Muscle of leg (tissue), 11 donors: ENCODE measurements around the gene FAM3D. TPM values are rescaled to one million over a fixed set of nuclear protein-coding genes. Genes with fewer than 3 reads are reported as not detected.
"Not testable (repeated sequence)": the region's sequence is repeated elsewhere in the genome, so short reads cannot be mapped to it uniquely, and the experiment has no call there.

Experiments used
- DNase-seq: peaks from one replicate; pipeline ENCODE4 v3.0.0; 2013
- H3K27ac ChIP-seq: one replicate; pipeline ENCODE4 v1.5.1; 2013; ENCODE audit warnings: mild to moderate bottlenecking, low read length, control low read depth
- H3K27me3 ChIP-seq: one replicate; pipeline ENCODE4 v1.6.1; 2013; ENCODE audit warnings: low read length; ENCODE audit not compliant: control insufficient read depth, insufficient read depth
- H3K36me3 ChIP-seq: one replicate; pipeline ENCODE4 v1.6.1; 2013; ENCODE audit warnings: low read length; ENCODE audit not compliant: control insufficient read depth, insufficient read depth
- H3K4me1 ChIP-seq: one replicate; pipeline ENCODE4 v1.6.1; 2013; ENCODE audit warnings: low read length; ENCODE audit not compliant: control insufficient read depth, insufficient read depth
- H3K4me3 ChIP-seq: one replicate; pipeline ENCODE4 v1.5.1; 2013; ENCODE audit warnings: low read length, control low read depth
- H3K9me3 ChIP-seq: replicated peaks from 2 replicates; pipeline ENCODE4 v1.6.1; 2013; ENCODE audit warnings: low read depth, low read length; ENCODE audit not compliant: control insufficient read depth
- WGBS: methylation state at CpG from one replicate; pipeline ENCODE4 v1.1.5; 2013; ENCODE audit warnings: missing lambda C conversion rate; ENCODE audit not compliant: insufficient coverage; 5-methylcytosine and 5-hydroxymethylcytosine counted together
- polyA plus RNA-seq, 8 donors: library from polyadenylated mRNA; unstranded; fragments of 120-200 nt; gene quantifications; one replicate each; pipeline versions ENCODE4 v1.2.1 to v1.2.3, GENCODE V29; 2013; ENCODE audit warnings: inconsistent platforms in 1 of 8, low replicate concordance in 1 of 8; ENCODE audit not compliant: insufficient read length in 8 of 8, insufficient read depth in 1 of 8
- total RNA-seq: library from RNA; stranded (reverse); fragments of 120-200 nt; gene quantifications from one replicate; pipeline ENCODE4 v1.2.4, GENCODE V29; 2013

The FAM3D gene
- total and polyA plus RNA-seq, 9 donors = 0.07 to 1.2 (median 0.39) TPM; not detected in 5

DNA sequence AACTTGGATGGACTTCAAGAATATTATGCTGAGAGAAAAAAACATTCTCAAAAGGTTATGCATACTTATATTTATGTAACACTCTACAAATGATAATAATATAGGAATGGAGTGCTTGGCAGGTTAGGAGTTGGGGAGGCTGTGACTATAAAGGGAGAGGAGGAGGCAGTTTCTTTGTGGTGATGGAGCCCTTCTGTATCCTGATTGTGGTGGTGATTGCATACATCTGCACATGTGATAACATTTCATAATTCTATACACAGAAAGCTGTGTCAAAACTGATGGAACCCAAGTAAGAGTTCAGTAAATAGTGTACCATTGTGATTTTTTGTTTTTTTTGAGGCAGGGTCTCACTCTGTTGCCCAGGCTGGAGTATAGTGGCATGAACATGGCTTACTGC is 31.7 kb upstream of the FAM3D start:
- no peaks in the 10 kb centered on the region for H3K27me3 ChIP-seq
- H3K4me3 ChIP-seq = no peak overlapping the region
- H3K36me3 ChIP-seq = no peaks in the 10 kb centered on the region
- DNase-seq = no peak
- H3K27ac ChIP-seq = no peak overlapping the region
- peaks cover 4% of the 10 kb centered on the region for H3K4me1 ChIP-seq
- H3K9me3 ChIP-seq = no peaks in the 10 kb centered on the region

DNA sequence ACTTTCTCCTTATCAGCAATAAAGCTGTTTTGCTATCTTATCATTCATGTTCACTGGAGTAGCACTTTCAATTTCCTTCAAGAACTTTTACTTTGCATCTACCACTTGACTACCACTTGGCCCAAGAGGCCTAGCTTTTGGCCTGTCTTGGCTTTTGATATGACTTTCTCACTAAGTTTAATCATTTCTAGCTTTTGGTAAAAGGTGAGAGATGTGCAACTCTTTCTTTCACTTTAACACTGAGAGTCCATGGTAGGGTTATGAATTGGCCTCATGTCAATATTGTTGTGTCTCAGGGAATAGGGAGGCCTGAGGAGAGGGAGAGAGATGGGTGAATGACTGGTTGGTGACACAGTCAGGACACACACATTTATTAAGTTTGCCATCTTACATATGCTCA is 31.0 kb upstream of the FAM3D start:
- DNase-seq = no peak
- Histone ChIP-seq H3K9me3 (peaks cover 1% of the 10 kb centered on the region), H3K4me3 (no peak overlapping the region), H3K27me3 (no peaks in the 10 kb centered on the region), H3K4me1 (peaks cover 4% of the 10 kb centered on the region), H3K27ac (no peak overlapping the region), H3K36me3 (no peaks in the 10 kb centered on the region)

DNA sequence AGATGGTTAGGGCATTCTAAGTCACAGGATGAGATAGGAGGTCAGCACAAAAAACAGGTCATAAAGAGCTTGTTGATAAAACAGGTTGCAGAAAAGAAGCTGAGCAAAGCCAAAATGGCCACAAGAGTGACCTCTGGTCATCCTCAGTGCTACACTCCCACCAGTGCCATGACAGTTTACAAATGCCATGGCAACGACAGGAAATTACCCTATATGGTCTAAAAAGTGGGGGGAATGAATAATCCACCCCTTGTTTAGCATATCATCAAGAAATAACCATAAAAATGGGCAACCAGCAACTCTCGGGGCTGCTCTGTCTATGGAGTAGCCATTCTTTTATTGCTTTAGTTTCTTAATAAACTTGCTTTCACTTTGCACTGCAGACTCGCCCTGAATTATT is 30.2 kb upstream of the FAM3D start:
- H3K4me1 ChIP-seq, H3K27ac ChIP-seq: not testable (repeated sequence)

DNA sequence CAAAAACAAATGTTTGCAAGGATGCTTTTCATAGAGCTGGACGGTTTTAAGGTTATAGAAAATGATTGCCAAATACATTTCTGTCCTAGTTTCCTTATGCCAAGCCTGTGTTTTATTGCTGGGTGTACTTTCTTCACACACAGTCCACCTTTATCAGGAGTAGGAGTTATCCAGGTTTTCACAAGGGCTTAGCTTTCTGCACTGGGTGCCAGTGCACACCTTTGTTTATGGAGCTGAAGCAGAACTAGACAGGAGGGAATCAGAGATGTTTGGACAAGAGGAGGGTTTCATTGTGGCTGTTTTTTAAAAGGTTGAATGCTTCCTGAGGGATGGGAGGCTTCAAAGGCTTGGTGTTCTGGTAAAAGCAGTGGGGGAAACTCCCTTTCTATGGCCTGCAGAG is 29.5 kb upstream of the FAM3D start:
- Histone ChIP-seq H3K4me1 (peaks cover 4% of the 10 kb centered on the region), H3K27me3 (no peaks in the 10 kb centered on the region), H3K27ac (no peak overlapping the region), H3K9me3 (peaks cover 11% of the 10 kb centered on the region), H3K4me3 (no peak overlapping the region), H3K36me3 (no peaks in the 10 kb centered on the region)
- DNase-seq = no peak
- no CpG with 5 or more reads among the region's 1 CpG for WGBS

More for the DNA sequence above, 30.2 kb upstream of the FAM3D start:
- H3K36me3 ChIP-seq, DNase-seq, H3K4me3 ChIP-seq, H3K27me3 ChIP-seq, H3K9me3 ChIP-seq: not testable (repeated sequence)
- no CpG with 5 or more reads among the region's 3 CpGs for WGBS

DNA sequence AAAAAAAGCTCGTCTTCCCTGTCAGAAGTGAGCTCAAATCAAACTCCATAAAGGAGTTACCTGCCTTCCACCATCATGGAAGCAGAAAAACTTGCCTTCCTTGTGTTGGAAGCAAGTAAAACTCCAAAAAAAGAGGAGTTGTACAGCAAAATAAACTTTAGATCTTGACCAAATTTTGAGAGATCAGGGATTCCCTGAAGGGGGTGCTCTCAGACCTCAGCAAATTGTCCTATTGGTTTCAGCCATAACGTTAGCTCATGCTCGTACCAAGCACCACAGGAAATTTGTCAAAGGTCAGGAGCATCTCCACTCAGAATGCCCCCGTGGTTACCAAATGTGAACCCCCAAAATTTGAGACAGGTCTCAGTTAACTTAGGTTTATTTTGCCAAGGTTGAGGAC is 28.7 kb upstream of the FAM3D start:
- DNase-seq = not testable (repeated sequence)
- 61% methylated on average over 2 of the region's 4 CpGs for WGBS

DNA sequence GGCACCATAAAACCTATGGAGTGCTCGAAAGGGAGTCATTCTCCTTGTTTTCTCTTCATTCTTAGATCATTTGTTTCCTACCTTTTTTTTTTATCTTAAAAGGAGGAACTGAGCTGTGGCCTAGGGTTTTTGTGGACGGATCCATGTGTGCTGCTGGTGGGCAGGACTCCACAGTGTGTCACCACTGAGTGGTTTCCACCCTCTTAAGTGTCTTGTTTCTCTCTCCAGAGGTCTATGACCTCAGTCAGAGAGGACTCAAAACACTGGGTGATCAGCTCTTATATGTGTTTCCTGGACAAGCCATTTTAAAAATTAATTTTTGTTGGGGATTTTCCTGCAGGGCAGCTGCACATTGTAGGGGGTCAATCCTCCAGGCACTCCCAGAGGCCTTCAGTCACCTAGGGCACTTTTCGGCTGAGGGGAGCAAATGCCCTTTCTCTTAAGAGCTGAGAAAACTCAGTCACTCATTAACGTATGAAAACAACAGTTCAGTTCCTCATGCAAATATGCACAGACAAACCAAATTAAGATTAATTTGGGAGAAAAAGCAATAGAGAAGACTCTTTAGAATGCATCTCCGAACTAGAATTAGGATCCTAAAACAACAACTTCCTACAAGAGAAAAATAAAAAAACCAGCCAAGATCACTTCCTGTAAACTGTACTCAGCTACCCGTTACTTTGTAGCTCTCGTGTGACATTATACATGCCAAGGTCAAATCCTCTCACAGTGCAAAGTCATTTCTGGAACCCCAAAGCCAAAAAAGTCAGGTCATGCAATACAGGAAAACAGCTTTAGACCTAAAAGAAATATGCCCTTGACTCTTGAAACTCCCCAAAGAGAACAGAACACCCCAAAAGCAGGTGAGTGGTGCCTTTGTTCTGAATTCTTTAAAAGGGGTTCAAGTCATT is 27.6 kb upstream of the FAM3D start:
- 61% methylated on average over 4 of the region's 7 CpGs for WGBS
- Histone ChIP-seq H3K4me1 (peaks cover 7% of the 10 kb centered on the region), H3K27me3 (no peaks in the 10 kb centered on the region), H3K27ac (no peak overlapping the region), H3K4me3 (no peak overlapping the region), H3K36me3 (no peaks in the 10 kb centered on the region), H3K9me3 (peaks cover 25% of the 10 kb centered on the region)
- no peak for DNase-seq

More for the DNA sequence above, 28.7 kb upstream of the FAM3D start:
- H3K27ac ChIP-seq, H3K36me3 ChIP-seq, H3K27me3 ChIP-seq, H3K4me3 ChIP-seq, H3K4me1 ChIP-seq: not testable (repeated sequence)
- H3K9me3 ChIP-seq = peaks cover 19% of the 10 kb centered on the region

DNA sequence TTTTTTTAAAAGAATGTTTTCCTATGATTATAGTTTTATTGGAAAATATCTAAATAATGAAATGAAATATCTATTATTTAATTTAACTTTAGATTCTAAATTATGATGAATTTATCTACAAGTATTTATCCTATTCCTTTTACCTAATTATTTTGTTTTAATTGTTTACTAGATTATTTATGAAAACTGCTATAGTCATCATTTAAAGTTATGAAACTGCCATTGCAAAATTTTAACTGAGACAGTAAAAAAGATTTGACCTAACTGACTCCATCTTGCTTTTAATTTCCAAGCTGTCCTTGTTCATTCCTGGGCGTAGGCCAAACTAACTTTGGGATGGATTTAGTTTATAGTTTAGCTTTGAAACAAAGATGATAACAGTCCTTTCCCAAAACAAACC is 25.9 kb upstream of the FAM3D start:
- DNase-seq = no peak
- Histone ChIP-seq H3K27ac (no peak overlapping the region), H3K27me3 (no peaks in the 10 kb centered on the region), H3K4me1 (peaks cover 14% of the 10 kb centered on the region), H3K36me3 (no peaks in the 10 kb centered on the region), H3K9me3 (peaks cover 25% of the 10 kb centered on the region), H3K4me3 (no peak overlapping the region)
- no CpG with 5 or more reads among the region's 1 CpG for WGBS

DNA sequence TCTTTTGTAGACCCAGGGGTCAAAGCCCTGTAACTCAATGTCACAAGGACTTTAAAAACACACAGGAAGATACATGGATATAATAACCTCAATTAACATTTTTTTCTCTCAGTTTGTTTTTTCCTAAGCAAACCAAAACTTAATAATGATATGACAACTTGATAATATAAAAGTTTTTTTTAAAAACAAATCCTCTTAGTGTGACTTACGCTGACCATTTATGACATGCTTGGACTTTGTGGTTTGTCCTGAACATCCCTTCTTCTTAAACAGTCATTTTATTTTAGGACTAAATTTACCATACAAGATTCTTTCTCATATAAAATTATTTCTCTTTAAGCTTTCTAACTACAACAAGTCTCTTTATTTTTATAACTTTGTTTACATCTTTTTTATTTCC is 25.4 kb upstream of the FAM3D start:
- Histone ChIP-seq H3K27ac (no peak overlapping the region), H3K4me3 (no peak overlapping the region), H3K9me3 (peaks cover 25% of the 10 kb centered on the region), H3K27me3 (no peaks in the 10 kb centered on the region), H3K4me1 (peaks cover 14% of the 10 kb centered on the region), H3K36me3 (no peaks in the 10 kb centered on the region)
- DNase-seq = no peak
- WGBS = no CpG with 5 or more reads among the region's 1 CpG

DNA sequence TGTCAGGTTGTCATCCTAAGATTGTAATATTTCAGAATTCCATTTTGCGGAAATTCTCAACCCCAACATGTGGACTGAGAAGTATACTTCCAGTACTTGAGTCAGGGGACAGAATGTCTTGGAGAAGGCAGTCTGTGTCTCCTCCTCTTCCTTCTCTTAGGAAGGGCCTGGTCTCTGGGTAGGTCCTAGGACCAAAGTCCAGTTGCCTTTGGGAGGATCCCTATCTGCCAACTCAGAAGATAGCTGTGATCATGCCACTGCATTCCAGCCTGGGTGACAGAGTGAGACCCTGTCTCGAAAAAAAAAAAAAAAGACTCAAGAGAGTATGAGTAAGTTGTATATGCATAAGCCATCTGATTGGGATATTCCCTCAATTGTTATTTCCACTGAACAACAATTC is 23.9 kb upstream of the FAM3D start:
- H3K27ac ChIP-seq = no peak overlapping the region
- no CpG with 5 or more reads among the region's 2 CpGs for WGBS
- H3K9me3 ChIP-seq = peaks cover 25% of the 10 kb centered on the region
- no peaks in the 10 kb centered on the region for H3K27me3 ChIP-seq
- H3K36me3 ChIP-seq = no peaks in the 10 kb centered on the region
- H3K4me1 ChIP-seq = peaks cover 9% of the 10 kb centered on the region
- no peak overlapping the region for H3K4me3 ChIP-seq
- DNase-seq = no peak

DNA sequence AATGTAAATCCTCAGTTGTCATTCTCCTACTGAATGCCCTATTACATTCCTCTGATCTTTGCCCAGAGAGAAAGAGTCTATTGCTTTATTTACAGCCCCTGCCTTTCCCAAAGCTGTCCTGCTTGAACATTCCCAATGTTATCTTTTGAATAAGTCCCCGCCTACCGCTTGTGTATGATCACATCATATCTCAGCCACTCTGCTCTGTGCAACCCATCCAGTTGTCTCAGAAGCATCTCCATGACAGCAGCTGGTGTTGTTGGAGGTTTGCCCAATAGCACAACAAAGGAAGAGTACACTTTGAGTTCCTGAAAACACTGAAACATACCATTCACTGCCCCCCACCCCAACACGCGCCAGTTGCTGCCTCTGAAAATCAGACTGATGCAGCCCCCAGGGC is 22.0 kb upstream of the FAM3D start:
- no CpG with 5 or more reads among the region's 4 CpGs for WGBS
- H3K9me3 ChIP-seq = peaks cover 25% of the 10 kb centered on the region
- peak overlapping the region; percentile 65 for H3K27ac ChIP-seq
- no peak overlapping the region for H3K4me3 ChIP-seq
- peaks cover 17% of the 10 kb centered on the region for H3K4me1 ChIP-seq
- no peaks in the 10 kb centered on the region for H3K27me3 ChIP-seq
- no peaks in the 10 kb centered on the region for H3K36me3 ChIP-seq
- peak; percentile 84 for DNase-seq

DNA sequence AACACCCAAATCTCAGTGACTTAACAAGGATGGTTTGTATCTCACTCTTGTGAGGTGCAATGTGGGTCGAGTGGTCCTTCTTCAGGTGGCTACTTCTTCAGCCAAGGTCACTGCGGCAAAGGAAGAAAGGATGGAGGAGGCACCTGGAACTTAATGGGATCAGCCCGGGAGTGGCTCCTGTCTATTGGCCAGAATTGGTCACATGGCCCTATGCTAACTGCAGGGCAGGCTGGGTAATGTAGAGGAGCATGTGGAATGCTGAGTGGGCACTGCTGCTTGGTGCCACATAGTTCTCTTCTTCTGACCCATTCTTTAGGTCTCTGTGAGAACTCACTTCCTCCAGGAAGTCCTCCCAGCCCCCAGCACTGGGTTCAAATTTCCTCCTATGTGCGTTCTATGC is 20.3 kb upstream of the FAM3D start:
- Histone ChIP-seq H3K9me3 (peaks cover 21% of the 10 kb centered on the region), H3K4me1 (peaks cover 27% of the 10 kb centered on the region), H3K27ac (no peak overlapping the region), H3K4me3 (no peak overlapping the region), H3K36me3 (no peaks in the 10 kb centered on the region), H3K27me3 (no peaks in the 10 kb centered on the region)
- no peak for DNase-seq
- 92% methylated on average over 4 of the region's 4 CpGs for WGBS
